GM12873 (cell line): Measurements from ENCODE around the gene SH3BP2.

Experiments
- TF ChIP-seq, protein P1 (sequence below): IDR thresholded peaks from 2 replicates; pipeline ENCODE4 v1.5.1; 2012; ENCODE audit warnings: low read depth, mild to moderate bottlenecking, moderate library complexity, low read length, control low read depth; ENCODE audit not compliant: insufficient read depth; ENCODE audit errors: missing control alignments

SH3BP2 gene

DNA sequence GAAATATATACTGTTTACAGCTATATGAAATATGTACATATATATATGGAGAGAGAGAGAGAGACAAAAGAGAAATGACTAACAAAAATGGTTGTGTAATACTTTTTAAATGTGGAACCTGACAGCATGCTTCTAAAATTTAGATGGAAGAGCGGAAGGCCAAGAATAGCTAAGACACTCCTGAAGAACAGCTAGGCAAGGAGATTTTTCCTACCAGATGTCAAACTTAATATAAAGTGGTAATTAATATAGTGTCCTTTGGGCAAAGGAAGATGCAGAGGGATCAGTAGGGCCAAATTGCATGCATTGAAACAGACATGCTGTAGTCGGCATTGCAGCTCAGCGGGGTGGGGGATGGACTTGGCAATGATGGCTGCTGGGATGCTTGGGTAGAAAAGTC lies 96.0 kb downstream of the SH3BP2 start:
- TF ChIP-seq, protein P1, sequence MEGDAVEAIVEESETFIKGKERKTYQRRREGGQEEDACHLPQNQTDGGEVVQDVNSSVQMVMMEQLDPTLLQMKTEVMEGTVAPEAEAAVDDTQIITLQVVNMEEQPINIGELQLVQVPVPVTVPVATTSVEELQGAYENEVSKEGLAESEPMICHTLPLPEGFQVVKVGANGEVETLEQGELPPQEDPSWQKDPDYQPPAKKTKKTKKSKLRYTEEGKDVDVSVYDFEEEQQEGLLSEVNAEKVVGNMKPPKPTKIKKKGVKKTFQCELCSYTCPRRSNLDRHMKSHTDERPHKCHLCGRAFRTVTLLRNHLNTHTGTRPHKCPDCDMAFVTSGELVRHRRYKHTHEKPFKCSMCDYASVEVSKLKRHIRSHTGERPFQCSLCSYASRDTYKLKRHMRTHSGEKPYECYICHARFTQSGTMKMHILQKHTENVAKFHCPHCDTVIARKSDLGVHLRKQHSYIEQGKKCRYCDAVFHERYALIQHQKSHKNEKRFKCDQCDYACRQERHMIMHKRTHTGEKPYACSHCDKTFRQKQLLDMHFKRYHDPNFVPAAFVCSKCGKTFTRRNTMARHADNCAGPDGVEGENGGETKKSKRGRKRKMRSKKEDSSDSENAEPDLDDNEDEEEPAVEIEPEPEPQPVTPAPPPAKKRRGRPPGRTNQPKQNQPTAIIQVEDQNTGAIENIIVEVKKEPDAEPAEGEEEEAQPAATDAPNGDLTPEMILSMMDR = no peak
